Peyer's patch (tissue), 4 donors: Measurements from ENCODE around the gene AURKB. TPM values are rescaled to one million over a fixed set of nuclear protein-coding genes. Genes with fewer than 3 reads are reported as not detected.
"Not testable (repeated sequence)": the region's sequence is repeated elsewhere in the genome, so short reads cannot be mapped to it uniquely, and the experiment has no call there.

ENCODE experiments used
- DNase-seq, 3 donors: peaks; one replicate each; pipeline ENCODE4 v3.0.0-alpha.2; 2017 to 2019
- H3K27ac ChIP-seq, 4 donors: fragments of 200-600 bp; sonication (generic); one replicate each; pipeline ENCODE4 v1.5.1; 2016 to 2019
- H3K27me3 ChIP-seq, 2 donors: fragments of 200-600 bp; sonication (generic); one replicate each; pipeline ENCODE4 v1.5.1; 2019
- H3K36me3 ChIP-seq, 3 donors: fragments of 200-600 bp; sonication (generic); one replicate each; pipeline ENCODE4 v1.5.1; 2016 to 2019
- H3K4me1 ChIP-seq, 4 donors: fragments of 200-600 bp; sonication (generic); one replicate each; pipeline ENCODE4 v1.5.1; 2016 to 2019
- H3K4me3 ChIP-seq, 4 donors: fragments of 200-600 bp; sonication (generic); 1 replicate in 3 of 4; 2 replicates in 1 of 4; pipeline ENCODE4 v1.5.1; 2016 to 2019; ENCODE audit warnings: mild to moderate bottlenecking in 1 of 4
- H3K9me3 ChIP-seq, 4 donors: fragments of 200-600 bp; sonication (generic); one replicate each; pipeline ENCODE4 v1.5.1; 2016 to 2019; ENCODE audit warnings: mild to moderate bottlenecking in 1 of 4
- POLR2A ChIP-seq, 2 donors: fragments of 450-650 bp; IDR thresholded peaks; one replicate each; pipeline ENCODE4 v1.5.1; 2017; ENCODE audit warnings: antibody characterized with exemption in 2 of 2, mild to moderate bottlenecking in 2 of 2, moderate library complexity in 2 of 2
- total RNA-seq, 4 donors: library from RNA; depleted of rRNA; stranded (reverse); fragments of >200 nt; gene quantifications; one replicate each; pipeline ENCODE4 v1.1.0, GENCODE V29; 2016
- TF ChIP-seq, protein P1 (sequence below), 6 experiments: fragments of 450-650 bp in 4 of 6; fragments of 200-600 bp in 2 of 6; sonication (generic) in 1 of 6; IDR thresholded peaks; one replicate each; pipeline ENCODE4 v1.5.1; 2017 to 2019; ENCODE audit warnings: antibody characterized with exemption in 6 of 6, mild to moderate bottlenecking in 3 of 6, moderate library complexity in 1 of 6

AURKB gene
- total RNA-seq, 4 donors from 2014 or later: 10.5 to 111 (median 19.1) TPM

DNA sequence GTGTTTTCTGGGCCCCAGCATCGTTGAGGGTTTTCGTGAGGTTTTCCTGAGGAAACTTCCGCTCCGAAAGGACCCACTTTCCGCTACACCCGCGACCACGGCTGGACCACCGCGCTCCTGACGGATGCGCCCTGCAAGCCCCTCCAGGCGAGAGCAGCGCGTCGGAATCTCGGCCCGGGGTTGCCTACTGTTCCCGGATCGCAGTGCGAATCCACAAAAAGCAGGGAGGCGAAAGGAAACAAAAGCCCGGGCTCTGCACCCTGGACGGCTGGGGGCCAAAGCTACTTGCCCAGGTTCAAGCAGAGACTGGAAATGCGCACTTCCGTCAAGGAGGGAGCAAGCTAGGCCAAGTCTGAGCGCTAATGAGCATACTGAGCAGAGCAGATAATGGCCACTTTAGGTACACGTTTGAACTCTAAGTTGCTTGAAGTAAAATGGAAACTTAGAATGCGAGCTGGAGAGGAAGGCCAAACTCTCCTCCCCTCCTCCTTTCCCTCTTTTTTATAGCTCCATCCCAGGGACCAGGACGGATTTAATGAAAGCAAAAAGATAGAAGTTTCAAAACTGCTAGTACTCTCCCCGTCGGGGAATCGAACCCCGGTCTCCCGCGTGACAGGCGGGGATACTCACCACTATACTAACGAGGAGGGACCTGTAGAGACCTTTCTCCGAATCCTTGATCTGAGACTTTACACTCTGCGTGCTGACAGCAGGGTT lies 11.4 kb upstream of the AURKB start:
- peak; percentile 79 to 94 (median 90) for DNase-seq
- Histone ChIP-seq H3K4me3 (peak overlapping the region; percentile 53 to 78 (median 58)), H3K9me3 (no peaks in the 10 kb centered on the region), H3K27me3 (no peaks in the 10 kb centered on the region), H3K4me1 (peaks cover 3 to 22% (median 4%) of the 10 kb centered on the region in 4 donors), H3K36me3 (no peaks in the 10 kb centered on the region), H3K27ac (peak overlapping the region; percentile 92 to 99 (median 98))
- TF ChIP-seq, protein P1, sequence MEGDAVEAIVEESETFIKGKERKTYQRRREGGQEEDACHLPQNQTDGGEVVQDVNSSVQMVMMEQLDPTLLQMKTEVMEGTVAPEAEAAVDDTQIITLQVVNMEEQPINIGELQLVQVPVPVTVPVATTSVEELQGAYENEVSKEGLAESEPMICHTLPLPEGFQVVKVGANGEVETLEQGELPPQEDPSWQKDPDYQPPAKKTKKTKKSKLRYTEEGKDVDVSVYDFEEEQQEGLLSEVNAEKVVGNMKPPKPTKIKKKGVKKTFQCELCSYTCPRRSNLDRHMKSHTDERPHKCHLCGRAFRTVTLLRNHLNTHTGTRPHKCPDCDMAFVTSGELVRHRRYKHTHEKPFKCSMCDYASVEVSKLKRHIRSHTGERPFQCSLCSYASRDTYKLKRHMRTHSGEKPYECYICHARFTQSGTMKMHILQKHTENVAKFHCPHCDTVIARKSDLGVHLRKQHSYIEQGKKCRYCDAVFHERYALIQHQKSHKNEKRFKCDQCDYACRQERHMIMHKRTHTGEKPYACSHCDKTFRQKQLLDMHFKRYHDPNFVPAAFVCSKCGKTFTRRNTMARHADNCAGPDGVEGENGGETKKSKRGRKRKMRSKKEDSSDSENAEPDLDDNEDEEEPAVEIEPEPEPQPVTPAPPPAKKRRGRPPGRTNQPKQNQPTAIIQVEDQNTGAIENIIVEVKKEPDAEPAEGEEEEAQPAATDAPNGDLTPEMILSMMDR (IDR thresholded peaks at IDR 0.05): no peak
- TF ChIP-seq POLR2A (IDR thresholded peaks at IDR 0.05): no peak

DNA sequence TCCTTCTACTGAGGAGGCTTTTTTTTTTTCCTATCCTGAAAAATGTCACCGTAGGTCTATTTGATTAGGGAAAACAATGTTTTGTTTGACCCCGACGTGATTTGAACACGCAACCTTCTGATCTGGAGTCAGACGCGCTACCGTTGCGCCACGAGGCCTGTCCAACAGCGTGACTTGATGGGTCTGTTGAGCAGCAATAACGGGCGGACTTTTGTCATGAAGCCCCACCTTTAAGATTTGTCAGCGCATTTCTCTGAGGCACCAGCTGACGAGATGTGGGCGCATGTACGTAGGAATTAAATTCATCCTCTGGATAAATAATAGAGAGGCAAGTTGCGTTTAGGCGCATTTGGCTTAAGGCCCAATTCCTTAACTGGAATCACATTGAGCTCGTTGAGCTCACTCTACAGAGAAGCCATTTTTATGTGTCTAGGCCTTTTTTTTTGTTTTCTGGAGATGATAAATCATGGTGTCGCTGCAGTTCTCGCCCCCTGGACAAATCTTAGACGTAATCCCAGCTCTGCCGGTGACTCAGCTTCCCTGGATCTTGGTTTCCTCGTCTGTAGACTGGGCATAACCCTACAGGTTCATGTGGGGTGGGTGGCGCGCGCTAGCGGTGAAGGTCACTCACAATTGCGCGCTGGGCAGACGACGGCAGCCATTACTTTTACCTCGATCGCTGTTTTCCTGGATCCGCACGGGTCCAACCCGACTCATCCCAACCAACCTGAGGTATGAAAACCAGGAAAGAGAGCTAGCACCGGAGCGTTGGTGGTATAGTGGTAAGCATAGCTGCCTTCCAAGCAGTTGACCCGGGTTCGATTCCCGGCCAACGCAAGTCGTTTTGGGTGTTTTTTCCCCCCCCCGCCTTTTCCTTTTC lies 10.6 kb upstream of the AURKB start:
- no peaks in the 10 kb centered on the region for H3K36me3 ChIP-seq
- H3K27ac ChIP-seq: peak overlapping the region; percentile 92 to 99 (median 98)
- peak; percentile 86 to 95 (median 88) for DNase-seq
- H3K27me3 ChIP-seq: no peaks in the 10 kb centered on the region
- peak overlapping the region; percentile 53 to 78 (median 58) for H3K4me3 ChIP-seq
- no peaks in the 10 kb centered on the region for H3K9me3 ChIP-seq
- H3K4me1 ChIP-seq: peaks cover 3 to 21% (median 4%) of the 10 kb centered on the region in 4 donors
- no peak for TF ChIP-seq POLR2A (IDR thresholded peaks at IDR 0.05)

DNA sequence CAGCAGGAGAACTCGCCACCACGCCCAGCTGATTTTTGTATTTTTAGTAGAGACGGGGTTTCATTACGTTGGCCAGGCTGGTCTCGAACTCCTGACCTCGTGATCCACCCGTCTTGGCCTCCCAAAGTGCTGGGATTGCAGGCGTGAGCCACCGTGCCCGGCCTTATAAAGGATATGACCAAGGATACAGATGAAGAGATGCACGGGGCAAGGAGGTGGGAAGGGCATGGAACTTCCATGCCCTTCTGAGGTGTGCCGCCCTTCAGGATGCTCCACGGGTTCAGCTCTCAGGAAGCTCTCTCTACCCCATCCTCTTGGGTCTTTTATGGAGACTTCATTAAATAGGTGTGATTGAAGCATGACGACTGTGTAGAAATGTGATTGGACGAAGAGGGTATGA lies 3.6 kb upstream of the AURKB start:
- H3K27ac ChIP-seq, H3K27me3 ChIP-seq, DNase-seq, H3K4me3 ChIP-seq, H3K36me3 ChIP-seq, H3K9me3 ChIP-seq: not testable (repeated sequence)
- H3K4me1 ChIP-seq: peaks cover 0 to 13% (median 7%) of the 10 kb centered on the region in 4 donors

DNA sequence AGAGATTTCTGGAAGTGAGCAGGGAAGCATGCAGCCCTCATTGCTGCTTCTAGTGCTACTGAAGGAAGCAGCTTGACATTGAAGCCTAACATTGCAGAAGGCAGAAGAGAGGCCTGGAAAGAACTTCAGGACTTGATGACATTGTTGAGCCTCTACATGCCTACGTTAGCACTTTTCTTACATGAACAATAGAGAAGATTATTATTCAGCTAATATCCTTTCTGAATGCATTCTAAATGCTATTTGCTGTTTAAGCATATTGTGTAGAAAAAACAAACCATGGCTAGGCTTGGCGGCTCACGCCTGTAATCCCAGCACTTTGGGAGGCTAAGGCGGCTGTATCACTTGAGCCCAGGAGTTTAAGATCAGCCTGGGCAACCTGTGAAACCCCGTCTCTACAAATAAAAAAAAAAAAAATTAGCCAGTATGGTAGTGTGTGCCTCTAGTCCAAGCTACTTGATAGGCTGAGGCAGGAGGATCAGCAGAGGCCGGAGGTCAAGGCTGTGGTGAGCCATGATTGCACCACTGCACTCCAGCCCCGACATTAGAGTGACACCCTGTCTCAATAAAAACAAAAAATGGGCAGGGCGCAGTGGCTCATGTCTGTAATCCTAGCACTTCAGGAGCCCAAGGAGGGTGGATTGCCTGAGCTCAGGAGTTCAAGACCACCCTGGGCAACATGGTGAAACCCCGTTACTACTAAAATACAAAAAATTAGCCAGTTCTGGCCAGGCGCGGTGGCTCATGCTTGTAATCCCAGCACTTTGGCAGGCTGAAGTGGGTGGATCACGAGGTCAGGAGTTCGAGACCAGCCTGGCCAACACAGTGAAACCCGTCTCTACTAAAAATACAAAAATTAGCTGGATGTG lies 2.2 kb upstream of the AURKB start:
- no peaks in the 10 kb centered on the region for H3K27me3 ChIP-seq
- H3K27ac ChIP-seq: no peak overlapping the region
- DNase-seq: no peak
- H3K36me3 ChIP-seq: no peaks in the 10 kb centered on the region
- no peak for TF ChIP-seq POLR2A (IDR thresholded peaks at IDR 0.05)
- TF ChIP-seq, protein P1 (IDR thresholded peaks at IDR 0.05): no peak
- no peak overlapping the region for H3K4me3 ChIP-seq
- H3K4me1 ChIP-seq: peaks cover 0 to 13% (median 7%) of the 10 kb centered on the region in 4 donors
- H3K9me3 ChIP-seq: no peaks in the 10 kb centered on the region

DNA sequence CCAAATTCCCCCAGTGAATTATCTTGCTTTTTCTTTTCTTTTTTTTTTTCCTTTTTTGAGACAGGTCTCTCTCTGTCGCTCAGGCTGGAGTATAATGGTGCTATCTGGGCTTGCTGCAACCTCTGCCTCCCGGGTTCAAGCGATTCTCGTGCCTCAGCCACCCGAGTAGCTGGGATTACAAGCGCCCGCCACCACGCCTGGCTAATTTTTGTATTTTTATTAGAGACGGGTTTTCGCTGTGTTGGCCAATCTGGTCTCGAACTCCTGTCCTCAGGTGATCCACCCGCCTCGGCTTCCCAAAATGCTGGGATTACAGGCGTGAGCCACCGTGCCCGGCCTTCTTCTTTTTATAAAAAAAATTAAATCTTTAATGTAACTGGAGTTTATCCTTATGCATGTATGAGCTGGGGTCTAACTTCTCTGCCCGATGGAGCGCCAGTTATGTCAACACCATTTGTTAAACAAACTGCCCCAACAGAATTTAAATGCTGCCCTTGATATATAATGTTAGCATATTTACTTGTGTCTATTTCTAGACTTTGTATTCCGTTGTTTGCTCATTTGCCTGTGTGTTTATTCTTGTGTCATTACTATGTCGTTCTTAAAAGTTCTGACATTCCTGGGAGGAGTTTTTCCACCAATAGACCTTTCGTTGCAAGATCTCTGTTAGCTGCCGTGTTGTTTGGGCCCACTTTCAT lies 535 bp upstream of the AURKB start:
- Histone ChIP-seq H3K9me3 (no peaks in the 10 kb centered on the region), H3K36me3 (no peaks in the 10 kb centered on the region), H3K27me3 (no peaks in the 10 kb centered on the region), H3K4me1 (peaks cover 0 to 13% (median 7%) of the 10 kb centered on the region in 4 donors), H3K4me3 (peak overlapping the region; percentile 44 to 58 (median 54)), H3K27ac (peak overlapping the region; percentile 36 to 70 (median 67))
- TF ChIP-seq POLR2A (IDR thresholded peaks at IDR 0.05): no peak
- TF ChIP-seq, protein P1 (IDR thresholded peaks at IDR 0.05): no peak
- no peak for DNase-seq

DNA sequence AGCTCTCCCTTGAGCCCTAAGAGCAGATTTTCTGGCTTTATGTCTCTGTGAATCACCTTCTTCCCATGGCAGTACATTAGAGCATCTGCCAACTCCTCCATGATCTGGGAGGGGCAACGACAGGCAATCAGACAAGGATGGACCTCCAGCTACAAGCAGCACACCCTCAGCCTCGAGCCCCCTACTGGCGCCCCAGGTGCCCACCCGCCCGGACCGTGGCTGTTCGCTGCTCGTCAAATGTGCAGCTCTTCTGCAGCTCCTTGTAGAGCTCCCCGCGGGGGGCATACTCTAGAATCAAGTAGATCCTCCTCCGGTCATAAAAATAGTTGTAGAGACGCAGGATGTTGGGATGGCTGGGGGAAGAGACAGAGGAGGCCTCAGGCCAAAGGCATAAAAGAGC lies 3.8 kb downstream of the AURKB start:
- no peaks in the 10 kb centered on the region for H3K9me3 ChIP-seq
- TF ChIP-seq, protein P1 (IDR thresholded peaks at IDR 0.05): no peak
- no peak for TF ChIP-seq POLR2A (IDR thresholded peaks at IDR 0.05)
- DNase-seq: no peak
- no peak overlapping the region for H3K27ac ChIP-seq
- H3K36me3 ChIP-seq: no peaks in the 10 kb centered on the region
- H3K27me3 ChIP-seq: no peaks in the 10 kb centered on the region
- H3K4me3 ChIP-seq: no peak overlapping the region
- peaks cover 0 to 13% (median 7%) of the 10 kb centered on the region in 4 donors for H3K4me1 ChIP-seq
